ENCODE results near the gene LRRTM4. TPM values are rescaled to one million over a fixed set of nuclear protein-coding genes. Genes with fewer than 3 reads are reported as not detected.

The LRRTM4 gene
- polyA plus RNA-seq, 1 of the 3 experiments (the other 2 are of a cell fraction), result 0.10 TPM

GRCh38 chr2:76829374-76830234 is 692.6 kb downstream of the LRRTM4 start (continued):
- TF ChIP-seq EZH2phosphoT487 (IDR thresholded peaks at IDR 0.05; ENCODE audit: borderline replicate concordance, low read depth) (no peak), RCOR1 (IDR thresholded peaks at IDR 0.05; ENCODE audit: low read length) (no peak), CTCF (IDR thresholded peaks at IDR 0.05) (no peak), SIN3A (IDR thresholded peaks at IDR 0.05; ENCODE audit: borderline replicate concordance, low read depth, low read length) (no peak), FOSL2 (IDR thresholded peaks at IDR 0.05; ENCODE audit: borderline replicate concordance, low read depth) (no peak), TEAD4 (IDR thresholded peaks at IDR 0.05; ENCODE audit: borderline replicate concordance, insufficient read depth) (no peak)

- WGBS (ENCODE audit: low lambda C conversion rate), result 22% methylated on average over 3 of the region's 3 CpGs
- Histone ChIP-seq H3K9ac (no peak overlapping the region), H3K9me3 (no peaks in the 10 kb centered on the region), H3K4me2 (no peak overlapping the region), H3K27ac (ENCODE audit: low read depth in 2 of 2, low read length in 1 of 2) (no peak overlapping the region), H2AFZ (ENCODE audit: low read depth) (no peak overlapping the region), H3F3A (replicated peaks; ENCODE audit: insufficient read depth) (no peaks in the 10 kb centered on the region), H3K36me3 (replicated peaks in 1 of 2; ENCODE audit: control insufficient read depth in 1 of 2, insufficient read depth in 2 of 2, low read length in 1 of 2) (no peaks in the 10 kb centered on the region), H3K9me2 (no peaks in the 10 kb centered on the region), H3K79me2 (ENCODE audit: insufficient read depth) (no peaks in the 10 kb centered on the region), H4K20me1 (ENCODE audit: insufficient read depth) (no peaks in the 10 kb centered on the region), H3K27me3 (ENCODE audit: insufficient read depth) (no peaks in the 10 kb centered on the region), H3K4me3 (ENCODE audit: low read depth in 2 of 2, low read length in 1 of 2) (no peak overlapping the region), H3K4me1 (ENCODE audit: control insufficient read depth in 1 of 2, insufficient read depth in 2 of 2, low read depth in 1 of 2, low read length in 1 of 2) (no peaks in the 10 kb centered on the region)
- ChIA-PET POLR2A (no interaction called here), CTCF (interaction anchor here (0.7 to 1.3 kb wide), 2 partner anchors 11 to 131 kb away, joined by 3 read pairs; no protein-coding TSS in a partner anchor)
- no peak for DNase-seq
- TF ChIP-seq FOSL2 (IDR thresholded peaks at IDR 0.05; ENCODE audit: borderline replicate concordance, low read depth) (no peak), ZBTB33 (IDR thresholded peaks at IDR 0.05; ENCODE audit: borderline replicate concordance, low read depth) (no peak), ELF1 (IDR thresholded peaks at IDR 0.05) (no peak)
Observed at GRCh38 chr2:76826691-76827090, 695.5 kb downstream of the LRRTM4 start.

All from SK-N-SH (cell line).